H1 (cell line): ENCODE data around the gene PLXNB1. TPM values are rescaled to one million over a fixed set of nuclear protein-coding genes. Genes with fewer than 3 reads are reported as not detected.
A peak's percentile ranks its signal among the peaks of the same experiment; 100 is the strongest.

Experiments used
- CTCF ChIA-PET: fragments of 300-600 bp; sonication (Branson Sonifier 250); formaldehyde crosslinking; loops from one replicate; lab custom pipeline; 2021; ENCODE audit not compliant: partially characterized antibody; lab: Charles Lee
- POLR2A ChIA-PET: fragments of 300-600 bp; sonication (Branson Sonifier 250); formaldehyde crosslinking; loops from one replicate; lab custom pipeline; 2021; ENCODE audit warnings: inconsistent platforms; ENCODE audit not compliant: partially characterized antibody; lab: Charles Lee
- DNase-seq, 2 experiments: peaks; one replicate each; pipeline versions ENCODE4 v3.0.0 to v3.0.0-alpha.2; 2010 to 2022; ENCODE audit warnings: low spot score in 2 of 2, low read depth in 1 of 2, mixed read lengths in 1 of 2
- FAIRE-seq: peaks from 2 replicates; lab custom pipeline; 2011; peaks lifted over from hg19 to GRCh38; lab: Jason Lieb, UNC
- H2AFZ ChIP-seq: 2 replicates; pipeline ENCODE4 v1.8.1; 2012; ENCODE audit warnings: low read length, inconsistent platforms
- H2AK5ac ChIP-seq: 2 replicates; pipeline ENCODE4 v1.6.1; 2013; ENCODE audit warnings: low read depth, low read length
- H2BK120ac ChIP-seq: replicated peaks from 2 replicates; pipeline ENCODE3; 2013; ENCODE audit warnings: low read depth, low read length, inconsistent platforms
- H2BK12ac ChIP-seq: 2 replicates; pipeline ENCODE4 v1.6.1; 2013; ENCODE audit warnings: low read depth, low read length
- H2BK15ac ChIP-seq: 2 replicates; pipeline ENCODE4 v1.6.1; 2013; ENCODE audit warnings: low read length
- H2BK20ac ChIP-seq: 2 replicates; pipeline ENCODE4 v1.6.1; 2013; ENCODE audit warnings: low read length
- H2BK5ac ChIP-seq: 2 replicates; pipeline ENCODE4 v1.6.1; 2013; ENCODE audit warnings: low read depth, low read length
- H3K14ac ChIP-seq: 2 replicates; pipeline ENCODE4 v1.6.1; 2013; ENCODE audit warnings: inconsistent platforms; ENCODE audit not compliant: insufficient read length
- H3K18ac ChIP-seq: 2 replicates; pipeline ENCODE4 v1.6.1; 2013; ENCODE audit warnings: low read length; ENCODE audit errors: extremely low read depth
- H3K23ac ChIP-seq: 2 replicates; pipeline ENCODE4 v1.6.1; 2013; ENCODE audit warnings: inconsistent platforms; ENCODE audit not compliant: insufficient read length
- H3K23me2 ChIP-seq: 2 replicates; pipeline ENCODE4 v1.6.1; 2013; ENCODE audit warnings: low read depth, low read length
- H3K27ac ChIP-seq: 2 replicates; pipeline ENCODE4 v1.6.1; 2011; ENCODE audit warnings: low read depth, low read length, inconsistent platforms
- H3K27me3 ChIP-seq, 4 experiments: replicated peaks in 1 of 4; 1 replicate in 1 of 4; 2 replicates in 3 of 4; pipeline versions ENCODE4 v1.6.1 to v1.8.1; 2011 to 2013; ENCODE audit warnings: low read length in 3 of 4, mild to moderate bottlenecking in 3 of 4, inconsistent platforms in 2 of 4, mixed read lengths in 2 of 4, moderate library complexity in 1 of 4; ENCODE audit not compliant: control insufficient read depth in 3 of 4, insufficient read depth in 3 of 4; ENCODE audit errors: extremely low read depth in 1 of 4
- H3K36me3 ChIP-seq, 4 experiments: 2 replicates each; pipeline versions ENCODE4 v1.6.1 to v1.8.1; 2011 to 2013; ENCODE audit warnings: mild to moderate bottlenecking in 4 of 4, low read length in 3 of 4, moderate library complexity in 2 of 4, control low read depth in 1 of 4, inconsistent platforms in 1 of 4; ENCODE audit not compliant: insufficient read depth in 4 of 4, control insufficient read depth in 2 of 4
- H3K4ac ChIP-seq: replicated peaks from 2 replicates; pipeline ENCODE3; 2013; ENCODE audit warnings: low read length, low read depth, mixed read lengths, inconsistent platforms; ENCODE audit not compliant: insufficient read length
- H3K4me1 ChIP-seq, 4 experiments: replicated peaks in 1 of 4; 1 replicate in 1 of 4; 2 replicates in 3 of 4; pipeline versions ENCODE4 v1.6.1 to v1.8.1; 2011 to 2013; ENCODE audit warnings: low read length in 3 of 4, inconsistent platforms in 2 of 4, mixed read lengths in 1 of 4; ENCODE audit not compliant: insufficient read depth in 4 of 4, control insufficient read depth in 3 of 4
- H3K4me2 ChIP-seq, 2 experiments: 2 replicates each; pipeline versions ENCODE4 v1.6.1 to v1.8.1; 2011 to 2013; ENCODE audit warnings: low read depth in 2 of 2, low read length in 2 of 2, control low read depth in 1 of 2, inconsistent platforms in 1 of 2, mild to moderate bottlenecking in 1 of 2; ENCODE audit not compliant: insufficient read depth in 1 of 2
- H3K4me3 ChIP-seq, 4 experiments: fragments of 200-600, 300-600 bp in 1 of 4; sonication (generic), shearing (Covaris generic), sonication (Bioruptor Twin) in 1 of 4; 2 replicates each; pipeline versions ENCODE4 v1.5.1 to v1.8.1; 2011 to 2016; ENCODE audit warnings: low read length in 4 of 4, low read depth in 3 of 4, control low read depth in 2 of 4, inconsistent platforms in 2 of 4, mild to moderate bottlenecking in 2 of 4, mixed read lengths in 1 of 4, moderate library complexity in 1 of 4; ENCODE audit not compliant: insufficient read depth in 2 of 4; ENCODE audit errors: extremely low read depth in 1 of 4
- H3K56ac ChIP-seq: replicated peaks from 2 replicates; pipeline ENCODE3; 2013; ENCODE audit warnings: low read depth, mild to moderate bottlenecking, mixed read lengths, low read length, inconsistent platforms; ENCODE audit not compliant: insufficient read length
- H3K79me1 ChIP-seq: 2 replicates; pipeline ENCODE4 v1.6.1; 2013; ENCODE audit warnings: low read depth, low read length, control low read depth
- H3K79me2 ChIP-seq, 2 experiments: 2 replicates each; pipeline versions ENCODE4 v1.6.1 to v1.8.1; 2012 to 2013; ENCODE audit warnings: low read length in 2 of 2, mild to moderate bottlenecking in 2 of 2, inconsistent platforms in 1 of 2; ENCODE audit not compliant: insufficient read depth in 2 of 2, control insufficient read depth in 1 of 2
- H3K9ac ChIP-seq, 4 experiments: replicated peaks in 1 of 4; 1 replicate in 1 of 4; 2 replicates in 3 of 4; pipeline versions ENCODE4 v1.6.1 to v1.8.1; 2011 to 2013; ENCODE audit warnings: low read depth in 3 of 4, low read length in 3 of 4, control low read depth in 2 of 4, mild to moderate bottlenecking in 2 of 4, moderate library complexity in 2 of 4, inconsistent platforms in 1 of 4; ENCODE audit errors: extremely low read depth in 1 of 4
- H3K9me3 ChIP-seq, 2 experiments: 2 replicates each; pipeline versions ENCODE4 v1.6.1 to v1.8.1; 2012 to 2013; ENCODE audit warnings: mild to moderate bottlenecking in 2 of 2, moderate library complexity in 2 of 2, control low read depth in 1 of 2, inconsistent platforms in 1 of 2, low read depth in 1 of 2, low read length in 1 of 2, mixed read lengths in 1 of 2; ENCODE audit not compliant: insufficient read depth in 2 of 2
- H4K20me1 ChIP-seq, 2 experiments: replicated peaks in 1 of 2; 2 replicates each; pipeline versions ENCODE3 to v1.8.1; 2011 to 2013; ENCODE audit warnings: inconsistent platforms in 2 of 2, low read length in 2 of 2, mild to moderate bottlenecking in 1 of 2; ENCODE audit not compliant: insufficient read depth in 2 of 2, control insufficient read depth in 1 of 2
- H4K5ac ChIP-seq: 2 replicates; pipeline ENCODE4 v1.6.1; 2013; ENCODE audit warnings: low read length, low read depth, mixed read lengths, inconsistent platforms; ENCODE audit not compliant: insufficient read length
- H4K8ac ChIP-seq: 2 replicates; pipeline ENCODE4 v1.8.0; 2013; ENCODE audit warnings: mild to moderate bottlenecking, moderate library complexity, low read length, inconsistent platforms; ENCODE audit not compliant: insufficient read depth; ENCODE audit errors: extremely low read depth
- H4K91ac ChIP-seq: replicated peaks from 2 replicates; pipeline ENCODE3; 2013; ENCODE audit warnings: low read length, mixed read lengths, inconsistent platforms; ENCODE audit not compliant: insufficient read length
- HDAC2 ChIP-seq, 2 experiments: fragments of 300-600 bp in 1 of 2; sonication (generic) in 1 of 2; IDR thresholded peaks; 2 replicates each; pipeline ENCODE4 v1.6.1; 2011 to 2012; ENCODE audit warnings: low read depth in 2 of 2, low read length in 2 of 2, mild to moderate bottlenecking in 2 of 2, moderate library complexity in 2 of 2, borderline replicate concordance in 1 of 2, inconsistent platforms in 1 of 2
- RAD21 ChIP-seq, 2 experiments: IDR thresholded peaks in 1 of 2; conservative IDR thresholded peaks in 1 of 2; 2 replicates each; pipeline ENCODE4 v1.6.1; 2011; ENCODE audit warnings: low read depth in 2 of 2, low read length in 2 of 2, improper control_type of control experiment in 1 of 2, inconsistent platforms in 1 of 2, mild to moderate bottlenecking in 1 of 2, moderate library complexity in 1 of 2
- RXRA ChIP-seq: IDR thresholded peaks from 2 replicates; pipeline ENCODE4 v1.6.1; 2011; ENCODE audit warnings: low read depth, mild to moderate bottlenecking, low read length, moderate library complexity; ENCODE audit not compliant: insufficient read depth
- TAF7 ChIP-seq: optimal IDR thresholded peaks from 2 replicates; pipeline ENCODE3; 2011; ENCODE audit warnings: low read depth, mild to moderate bottlenecking, inconsistent platforms, low read length, moderate library complexity, borderline replicate concordance
- WGBS, 2 experiments: shearing (Covaris generic) in 1 of 2; methylation state at CpG; one replicate each; pipeline versions ENCODE4 v1.1.6 to v1.1.7; 2013 to 2015; ENCODE audit warnings: low lambda C conversion rate in 2 of 2, mixed read lengths in 2 of 2, inconsistent platforms in 1 of 2, low coverage in 1 of 2, missing lambda C conversion rate in 1 of 2; ENCODE audit not compliant: insufficient replicate concordance in 2 of 2, insufficient coverage in 1 of 2, insufficient read length in 1 of 2; ENCODE audit errors: extremely low coverage in 1 of 2, missing lambda C conversion rate in 1 of 2; 5-methylcytosine and 5-hydroxymethylcytosine counted together
- polyA plus RNA-seq, 7 experiments: library from polyadenylated mRNA; depleted of rRNA in 3 of 7; stranded (reverse) in 5 of 7; unstranded in 2 of 7; fragments of >200 nt in 5 of 7; fragments of 200-250 nt in 2 of 7; gene quantifications; 1 replicate in 5 of 7; 2 replicates in 1 of 7; 4 replicates in 1 of 7; pipeline versions ENCODE4 v1.2.1 to v1.2.3, GENCODE V29; 2011 to 2013; ENCODE audit warnings: missing spikeins in 2 of 7, mixed read lengths in 2 of 7
- total RNA-seq: library from RNA; stranded (reverse); fragmentation: NEBNext Ultra II Directional; extraction: Animal tissue kit (Norgen Biotek cat#: 25700); gene quantifications from 2 replicates; pipeline ENCODE4 v1.2.1, GENCODE V29; 2021
- TF ChIP-seq, protein P1 (sequence below), 3 experiments: IDR thresholded peaks; 1 replicate in 2 of 3; 2 replicates in 1 of 3; pipeline versions ENCODE4 v1.5.1 to v1.6.1; 2011; ENCODE audit warnings: low read length in 3 of 3, mild to moderate bottlenecking in 3 of 3, inconsistent platforms in 2 of 3, low read depth in 1 of 3, moderate library complexity in 1 of 3; ENCODE audit not compliant: insufficient read depth in 1 of 3; ENCODE audit errors: control extremely low read depth in 1 of 3

The PLXNB1 gene
- total and polyA plus RNA-seq, 2 of the 8 experiments (the other 6 are each of a cell fraction or from before 2014, with no cell fraction given), result 109 to 114 TPM

GRCh38 chr3:48422272-48422671, 7.6 kb downstream of the PLXNB1 start:
- no peaks in the 10 kb centered on the region for H3K9me3 ChIP-seq
- peaks cover 3% of the 10 kb centered on the region; the same call in 1 of the 2 replicates for H3K23me2 ChIP-seq
- no peak for FAIRE-seq
- DNase-seq, result no peak
- peaks cover 28 to 52% of the 10 kb centered on the region in 2 experiments for H4K20me1 ChIP-seq
- ChIA-PET POLR2A (interaction anchor here (0.6 to 31.5 kb wide), 6 partner anchors 9 to 178 kb away, joined by 3 to 650 read pairs (median 46); partner anchors contain the start of genes ATRIP, CCDC51 and TMA7), CTCF (interaction anchor here (0.6 to 6.9 kb wide), 14 partner anchors 7 to 1267 kb away, joined by 3 to 95 read pairs (median 5); partner anchors contain the start of genes CCDC51, MST1 and RNF123)
- H3K9ac ChIP-seq, result no peak overlapping the region
- H2BK5ac ChIP-seq, result no peak overlapping the region
- WGBS, 2 experiments, result 84% methylated on average over 3 of the region's 3 CpGs; no CpG with 5 or more reads in 1 of the 2 experiments
- no peak overlapping the region for H3K27ac ChIP-seq
- peaks cover 0 to 22% (median 4%) of the 10 kb centered on the region in 4 experiments; a peak in 6 of 7 replicates for H3K4me1 ChIP-seq
- TF ChIP-seq RXRA, result no peak
- TF ChIP-seq, protein P1, sequence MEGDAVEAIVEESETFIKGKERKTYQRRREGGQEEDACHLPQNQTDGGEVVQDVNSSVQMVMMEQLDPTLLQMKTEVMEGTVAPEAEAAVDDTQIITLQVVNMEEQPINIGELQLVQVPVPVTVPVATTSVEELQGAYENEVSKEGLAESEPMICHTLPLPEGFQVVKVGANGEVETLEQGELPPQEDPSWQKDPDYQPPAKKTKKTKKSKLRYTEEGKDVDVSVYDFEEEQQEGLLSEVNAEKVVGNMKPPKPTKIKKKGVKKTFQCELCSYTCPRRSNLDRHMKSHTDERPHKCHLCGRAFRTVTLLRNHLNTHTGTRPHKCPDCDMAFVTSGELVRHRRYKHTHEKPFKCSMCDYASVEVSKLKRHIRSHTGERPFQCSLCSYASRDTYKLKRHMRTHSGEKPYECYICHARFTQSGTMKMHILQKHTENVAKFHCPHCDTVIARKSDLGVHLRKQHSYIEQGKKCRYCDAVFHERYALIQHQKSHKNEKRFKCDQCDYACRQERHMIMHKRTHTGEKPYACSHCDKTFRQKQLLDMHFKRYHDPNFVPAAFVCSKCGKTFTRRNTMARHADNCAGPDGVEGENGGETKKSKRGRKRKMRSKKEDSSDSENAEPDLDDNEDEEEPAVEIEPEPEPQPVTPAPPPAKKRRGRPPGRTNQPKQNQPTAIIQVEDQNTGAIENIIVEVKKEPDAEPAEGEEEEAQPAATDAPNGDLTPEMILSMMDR (IDR thresholded peaks at IDR 0.05; ENCODE audit: control extremely low read depth in 1 of 3, insufficient read depth in 1 of 3, low read depth in 1 of 3, low read length in 3 of 3), result peak in 1 of 3 experiments; percentile 28; a peak in 1 of 4 replicates
- TF ChIP-seq TAF7, result no peak
- peak; percentile 7 to 10; a peak in 1 of 4 replicates for TF ChIP-seq RAD21 (IDR thresholded peaks at IDR 0.05 in 1 of 2, conservative IDR thresholded peaks at IDR 0.05 in 1 of 2; ENCODE audit: low read depth in 2 of 2, low read length in 2 of 2)
- TF ChIP-seq HDAC2 (IDR thresholded peaks at IDR 0.05; ENCODE audit: borderline replicate concordance in 1 of 2, low read depth in 2 of 2, low read length in 2 of 2), result no peak
- peaks cover 28 to 38% (median 30%) of the 10 kb centered on the region in 4 experiments; a peak in 7 of 8 replicates for H3K36me3 ChIP-seq
- no peak overlapping the region for H2BK20ac ChIP-seq
- peaks cover 38% of the 10 kb centered on the region for H3K79me1 ChIP-seq
- H3K14ac ChIP-seq, result no peak overlapping the region
- peaks cover 21 to 54% of the 10 kb centered on the region in 2 experiments for H3K79me2 ChIP-seq
- H2AFZ ChIP-seq, result no peak overlapping the region
- H2AK5ac ChIP-seq, result no peak overlapping the region
- no peak overlapping the region for H3K56ac ChIP-seq
- H4K8ac ChIP-seq, result no peak overlapping the region
- no peak overlapping the region for H3K4ac ChIP-seq
- H3K27me3 ChIP-seq, result no peaks in the 10 kb centered on the region
- H2BK15ac ChIP-seq, result no peak overlapping the region
- H4K91ac ChIP-seq, result no peak overlapping the region
- H3K18ac ChIP-seq, result no peak overlapping the region
- no peak overlapping the region for H3K4me2 ChIP-seq
- H3K4me3 ChIP-seq, result no peak overlapping the region
- H2BK120ac ChIP-seq, result no peak overlapping the region
- no peak overlapping the region for H2BK12ac ChIP-seq
- H3K23ac ChIP-seq, result no peak overlapping the region
- H4K5ac ChIP-seq, result no peak overlapping the region
